Ureter (tissue), 1 donor: ENCODE data around the gene COPB2. TPM values are rescaled to one million over a fixed set of nuclear protein-coding genes. Genes with fewer than 3 reads are reported as not detected.

Experiments
- DNase-seq: peaks from one replicate; pipeline ENCODE4 v3.0.0-alpha.2; 2020; ENCODE audit warnings: low spot score
- total RNA-seq: library from RNA; stranded (reverse); gene quantifications from one replicate; pipeline ENCODE4 v1.2.4, GENCODE V29; 2023
- donor health status: DM: yes; HTN: yes; CAD: no.

The COPB2 gene
- total RNA-seq, 1 donor from 2014 or later: 103 TPM

GRCh38 chr3:139327861-139328260, 61.6 kb downstream of the COPB2 start:
- no peak for DNase-seq

- DNase-seq: no peak
Observed at GRCh38 chr3:139327231-139327630, 62.2 kb downstream of the COPB2 start.

- no peak for DNase-seq
Observed at GRCh38 chr3:139326707-139327106, 62.7 kb downstream of the COPB2 start.

GRCh38 chr3:139326131-139326530, 63.3 kb downstream of the COPB2 start:
- DNase-seq: no peak

- DNase-seq: no peak
Observed at GRCh38 chr3:139325551-139325950, 63.9 kb downstream of the COPB2 start.

GRCh38 chr3:139324456-139324855, 65.0 kb downstream of the COPB2 start:
- no peak for DNase-seq

- no peak for DNase-seq
Observed at GRCh38 chr3:139323146-139323545, 66.3 kb downstream of the COPB2 start.

- DNase-seq: no peak
Observed at GRCh38 chr3:139322346-139322745, 67.1 kb downstream of the COPB2 start.

- DNase-seq: no peak
Observed at GRCh38 chr3:139320551-139321309, 68.7 kb downstream of the COPB2 start.

- no peak for DNase-seq
Observed at GRCh38 chr3:139319428-139320402, 69.7 kb downstream of the COPB2 start.

- no peak for DNase-seq
Observed at GRCh38 chr3:139318826-139319225, 70.6 kb downstream of the COPB2 start.

- DNase-seq: no peak
Observed at GRCh38 chr3:139318431-139318816, 71.0 kb downstream of the COPB2 start.

- no peak for DNase-seq
Observed at GRCh38 chr3:139317660-139318430, 71.6 kb downstream of the COPB2 start.

- DNase-seq: no peak
Observed at GRCh38 chr3:139317215-139317614, 72.2 kb downstream of the COPB2 start.

GRCh38 chr3:139313921-139314320, 75.5 kb downstream of the COPB2 start:
- DNase-seq: no peak

- DNase-seq: no peak
Observed at GRCh38 chr3:139312959-139313358, 76.5 kb downstream of the COPB2 start.

- no peak for DNase-seq
Observed at GRCh38 chr3:139312416-139312815, 77.0 kb downstream of the COPB2 start.

GRCh38 chr3:139311557-139311956, 77.9 kb downstream of the COPB2 start:
- DNase-seq: no peak

GRCh38 chr3:139310474-139310933, 78.9 kb downstream of the COPB2 start:
- no peak for DNase-seq

- DNase-seq: no peak
Observed at GRCh38 chr3:139309880-139310279, 79.6 kb downstream of the COPB2 start.

GRCh38 chr3:139309061-139309591, 80.3 kb downstream of the COPB2 start:
- DNase-seq: no peak

- DNase-seq: no peak
Observed at GRCh38 chr3:139308560-139308959, 80.9 kb downstream of the COPB2 start.
